HG02623 (cell line): ENCODE measurements around the gene TMEM33.

ENCODE experiments used
- ATAC-seq: cut with Tn5 transposase; IDR thresholded peaks from one replicate; pipeline ENCODE4 v1.9.1; 2021; ENCODE audit warnings: moderate library complexity; ENCODE audit not compliant: unreplicated experiment

The TMEM33 gene

GRCh38 chr4:41935652-41936021 is 408 bp downstream of the TMEM33 start:
- no peak for ATAC-seq

GRCh38 chr4:41939016-41939626 is 3.9 kb downstream of the TMEM33 start:
- no peak for ATAC-seq

- no peak for ATAC-seq
Measured at GRCh38 chr4:41940834-41941233, 5.6 kb downstream of the TMEM33 start.

GRCh38 chr4:41943506-41943905 is 8.3 kb downstream of the TMEM33 start:
- no peak for ATAC-seq

- ATAC-seq, result no peak
Measured at GRCh38 chr4:41944089-41944488, 8.9 kb downstream of the TMEM33 start.

GRCh38 chr4:41949531-41949930 is 14.3 kb downstream of the TMEM33 start:
- ATAC-seq, result no peak

GRCh38 chr4:41957634-41958033 is 22.4 kb downstream of the TMEM33 start:
- no peak for ATAC-seq

GRCh38 chr4:41963105-41963504 is 27.9 kb downstream of the TMEM33 start:
- no peak for ATAC-seq

- no peak for ATAC-seq
Measured at GRCh38 chr4:41964401-41964800, 29.2 kb downstream of the TMEM33 start.

- no peak for ATAC-seq
Measured at GRCh38 chr4:41967392-41967791, 32.2 kb downstream of the TMEM33 start.

GRCh38 chr4:41969671-41970070 is 34.4 kb downstream of the TMEM33 start:
- no peak for ATAC-seq

- ATAC-seq, result no peak
Measured at GRCh38 chr4:41975341-41975740, 40.1 kb downstream of the TMEM33 start.

- no peak for ATAC-seq
Measured at GRCh38 chr4:41976775-41977516, 41.7 kb downstream of the TMEM33 start.

- no peak for ATAC-seq
Measured at GRCh38 chr4:41977709-41978108, 42.5 kb downstream of the TMEM33 start.

GRCh38 chr4:41981456-41981855 is 46.2 kb downstream of the TMEM33 start, which contains the start of gene DCAF4L1:
DCAF4L1 (plus strand) TSS chr4:41981756; CDS start chr4:41981793, 37 bp downstream.
- ATAC-seq, result no peak

GRCh38 chr4:41982716-41983115 is 47.5 kb downstream of the TMEM33 start:
- ATAC-seq, result no peak

GRCh38 chr4:41985151-41985550 is 49.9 kb downstream of the TMEM33 start:
- no peak for ATAC-seq

GRCh38 chr4:41989994-41990364 is 54.8 kb downstream of the TMEM33 start:
- peak; percentile 19 for ATAC-seq

- ATAC-seq, result peak; percentile 99
Measured at GRCh38 chr4:41990365-41991111, 55.3 kb downstream of the TMEM33 start, which contains the start of gene SLC30A9. SLC30A9 (plus strand) TSS chr4:41990530; CDS start chr4:41990652, 122 bp downstream.

- no peak for ATAC-seq
Measured at GRCh38 chr4:41991916-41992767, 56.9 kb downstream of the TMEM33 start.
